Astrocyte (in vitro differentiated cells and primary cell): Measurements from ENCODE around the gene EIF4EBP2. TPM values are rescaled to one million over a fixed set of nuclear protein-coding genes. Genes with fewer than 3 reads are reported as not detected.

ENCODE experiments used
- DNase-seq: peaks from one replicate; pipeline ENCODE4 v3.0.0-alpha.2; 2010; ENCODE audit warnings: low read depth
- FAIRE-seq: peaks from 2 replicates; lab custom pipeline; 2011; peaks lifted over from hg19 to GRCh38; lab: Jason Lieb, UNC
- H2AFZ ChIP-seq: 2 replicates; pipeline ENCODE4 v1.6.0; 2012; ENCODE audit warnings: low read depth, low read length, inconsistent platforms
- H3K27ac ChIP-seq: 2 replicates; pipeline ENCODE4 v1.5.1; 2011; ENCODE audit warnings: low read depth, low read length, inconsistent platforms
- H3K27me3 ChIP-seq: 2 replicates; pipeline ENCODE4 v1.6.0; 2011; ENCODE audit warnings: low read length, inconsistent platforms; ENCODE audit not compliant: insufficient read depth
- H3K36me3 ChIP-seq: 2 replicates; pipeline ENCODE4 v1.5.1; 2011; ENCODE audit warnings: low read length, inconsistent platforms; ENCODE audit not compliant: insufficient read depth
- H3K4me1 ChIP-seq: 2 replicates; pipeline ENCODE4 v1.5.1; 2011; ENCODE audit warnings: low read length, inconsistent platforms; ENCODE audit not compliant: insufficient read depth
- H3K4me2 ChIP-seq: 2 replicates; pipeline ENCODE4 v1.6.0; 2012; ENCODE audit warnings: low read length, inconsistent platforms
- H3K4me3 ChIP-seq: 2 replicates; pipeline ENCODE4 v1.5.1; 2011; ENCODE audit warnings: low read depth, mild to moderate bottlenecking, low read length, inconsistent platforms; ENCODE audit not compliant: insufficient read depth
- H3K79me2 ChIP-seq: 2 replicates; pipeline ENCODE4 v1.6.0; 2012; ENCODE audit warnings: mild to moderate bottlenecking, low read length, inconsistent platforms; ENCODE audit not compliant: insufficient read depth
- H3K9ac ChIP-seq: 2 replicates; pipeline ENCODE4 v1.6.0; 2012; ENCODE audit warnings: mild to moderate bottlenecking, low read length, inconsistent platforms
- H3K9me3 ChIP-seq: 2 replicates; pipeline ENCODE4 v1.5.1; 2012; ENCODE audit warnings: low read depth, mild to moderate bottlenecking, low read length, inconsistent platforms; ENCODE audit not compliant: insufficient read depth
- H4K20me1 ChIP-seq: 2 replicates; pipeline ENCODE4 v1.6.0; 2012; ENCODE audit warnings: low read length, inconsistent platforms; ENCODE audit not compliant: insufficient read depth
- H3K27ac Mint-ChIP-seq: one replicate; pipeline ENCODE4 v1.8.0; 2021; ENCODE audit warnings: mild to moderate bottlenecking, mixed read lengths; ENCODE audit not compliant: unreplicated experiment
- H3K27me3 Mint-ChIP-seq: one replicate; pipeline ENCODE4 v1.8.0; 2021; ENCODE audit warnings: low read depth, mixed read lengths; ENCODE audit not compliant: unreplicated experiment
- H3K36me3 Mint-ChIP-seq: one replicate; pipeline ENCODE4 v1.8.0; 2021; ENCODE audit warnings: low read depth, mixed read lengths; ENCODE audit not compliant: unreplicated experiment
- H3K4me1 Mint-ChIP-seq: one replicate; pipeline ENCODE4 v1.8.0; 2021; ENCODE audit warnings: low read depth, mixed read lengths; ENCODE audit not compliant: unreplicated experiment
- H3K4me3 Mint-ChIP-seq: one replicate; pipeline ENCODE4 v1.8.0; 2021; ENCODE audit warnings: mild to moderate bottlenecking, moderate library complexity, mixed read lengths; ENCODE audit not compliant: unreplicated experiment
- H3K9me3 Mint-ChIP-seq: one replicate; pipeline ENCODE4 v1.8.0; 2021; ENCODE audit warnings: mild to moderate bottlenecking, mixed read lengths; ENCODE audit not compliant: unreplicated experiment
- CTCF ChIP-seq: IDR thresholded peaks from 2 replicates; pipeline ENCODE4 v1.5.1; 2011; ENCODE audit warnings: low read depth, mild to moderate bottlenecking, inconsistent platforms, low read length, moderate library complexity; ENCODE audit not compliant: insufficient read depth
- EZH2 ChIP-seq: IDR thresholded peaks from 2 replicates; pipeline ENCODE4 v1.6.1; 2012; ENCODE audit warnings: mild to moderate bottlenecking, low read length, inconsistent platforms; ENCODE audit not compliant: insufficient read depth
- total RNA-seq: library from RNA; stranded (reverse); gene quantifications from 2 replicates; pipeline ENCODE4 v1.2.1, GENCODE V29; 2021

EIF4EBP2 gene
- total RNA-seq, 1 donor from 2014 or later = 74.0 TPM

- no peaks in the 10 kb centered on the region for H3K36me3 ChIP-seq
- H4K20me1 ChIP-seq = no peaks in the 10 kb centered on the region
- Mint-ChIP-seq H3K9me3 (no peaks in the 10 kb centered on the region), H3K36me3 (peaks cover 2% of the 10 kb centered on the region), H3K27me3 (peaks cover 3% of the 10 kb centered on the region), H3K27ac (no peak overlapping the region), H3K4me1 (no peaks in the 10 kb centered on the region), H3K4me3 (no peak overlapping the region)
- H2AFZ ChIP-seq = no peak overlapping the region
- no peaks in the 10 kb centered on the region for H3K79me2 ChIP-seq
- DNase-seq = no peak
- no peaks in the 10 kb centered on the region for H3K27me3 ChIP-seq
- no peak for FAIRE-seq
- no peaks in the 10 kb centered on the region for H3K4me1 ChIP-seq
- no peaks in the 10 kb centered on the region for H3K9me3 ChIP-seq
- TF ChIP-seq EZH2 = no peak
- TF ChIP-seq CTCF = no peak
- no peak overlapping the region for H3K9ac ChIP-seq
- no peak overlapping the region for H3K27ac ChIP-seq
- H3K4me3 ChIP-seq = no peak overlapping the region
- H3K4me2 ChIP-seq = no peak overlapping the region
These were observed 48.6 kb upstream of the EIF4EBP2 start for GRCh38 chr10:70355051-70356021.

- no peak overlapping the region for H3K4me2 ChIP-seq
- no peak for TF ChIP-seq CTCF
- no peak for TF ChIP-seq EZH2
- no peaks in the 10 kb centered on the region for H3K4me1 ChIP-seq
- no peaks in the 10 kb centered on the region for H3K4me1 Mint-ChIP-seq
- H3K9me3 Mint-ChIP-seq = peaks cover 1% of the 10 kb centered on the region
- no peaks in the 10 kb centered on the region for H4K20me1 ChIP-seq
- H3K36me3 Mint-ChIP-seq = peaks cover 2% of the 10 kb centered on the region
- H2AFZ ChIP-seq = no peak overlapping the region
- H3K9me3 ChIP-seq = no peaks in the 10 kb centered on the region
- H3K9ac ChIP-seq = no peak overlapping the region
- no peak for DNase-seq
- no peak overlapping the region for H3K4me3 ChIP-seq
- H3K27ac ChIP-seq = no peak overlapping the region
- no peak overlapping the region for H3K4me3 Mint-ChIP-seq
- H3K27ac Mint-ChIP-seq = no peak overlapping the region
- FAIRE-seq = no peak
- H3K27me3 ChIP-seq = no peaks in the 10 kb centered on the region
- H3K36me3 ChIP-seq = no peaks in the 10 kb centered on the region
- H3K27me3 Mint-ChIP-seq = peaks cover 3% of the 10 kb centered on the region
- H3K79me2 ChIP-seq = no peaks in the 10 kb centered on the region
These were observed 46.4 kb upstream of the EIF4EBP2 start for GRCh38 chr10:70357565-70357964.

GRCh38 chr10:70358446-70358845, 45.5 kb upstream of the EIF4EBP2 start:
- no peaks in the 10 kb centered on the region for H3K4me1 Mint-ChIP-seq
- TF ChIP-seq CTCF (no peak), EZH2 (no peak)
- no peak overlapping the region for H3K4me3 Mint-ChIP-seq
- no peak overlapping the region for H3K27ac Mint-ChIP-seq
- peaks cover 1% of the 10 kb centered on the region for H3K9me3 Mint-ChIP-seq
- Histone ChIP-seq H3K4me1 (no peaks in the 10 kb centered on the region), H3K27me3 (no peaks in the 10 kb centered on the region), H3K4me3 (no peak overlapping the region), H3K27ac (no peak overlapping the region), H2AFZ (no peak overlapping the region), H3K36me3 (no peaks in the 10 kb centered on the region), H3K79me2 (no peaks in the 10 kb centered on the region), H4K20me1 (no peaks in the 10 kb centered on the region), H3K4me2 (no peak overlapping the region), H3K9me3 (no peaks in the 10 kb centered on the region), H3K9ac (no peak overlapping the region)
- H3K27me3 Mint-ChIP-seq = peaks cover 3% of the 10 kb centered on the region
- peaks cover 2% of the 10 kb centered on the region for H3K36me3 Mint-ChIP-seq
- FAIRE-seq (no peak), DNase-seq (no peak)
